ENCODE data around the gene NAT14.

DNA sequence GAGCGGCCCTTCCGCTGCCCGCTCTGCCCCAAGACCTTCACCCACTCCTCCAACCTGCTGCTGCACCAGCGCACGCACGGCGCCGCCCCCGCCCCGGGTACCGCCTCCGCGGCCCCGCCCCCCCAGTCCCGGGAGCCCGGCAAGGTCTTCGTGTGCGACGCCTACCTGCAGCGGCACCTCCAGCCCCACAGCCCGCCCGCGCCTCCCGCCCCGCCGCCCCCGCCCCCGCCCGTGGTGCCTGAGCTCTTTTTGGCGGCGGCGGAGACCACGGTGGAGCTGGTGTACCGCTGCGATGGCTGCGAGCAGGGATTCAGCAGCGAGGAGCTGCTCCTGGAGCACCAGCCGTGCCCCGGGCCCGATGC lies 3.2 kb upstream of the NAT14 start:
- TF ChIP-seq, protein P1, sequence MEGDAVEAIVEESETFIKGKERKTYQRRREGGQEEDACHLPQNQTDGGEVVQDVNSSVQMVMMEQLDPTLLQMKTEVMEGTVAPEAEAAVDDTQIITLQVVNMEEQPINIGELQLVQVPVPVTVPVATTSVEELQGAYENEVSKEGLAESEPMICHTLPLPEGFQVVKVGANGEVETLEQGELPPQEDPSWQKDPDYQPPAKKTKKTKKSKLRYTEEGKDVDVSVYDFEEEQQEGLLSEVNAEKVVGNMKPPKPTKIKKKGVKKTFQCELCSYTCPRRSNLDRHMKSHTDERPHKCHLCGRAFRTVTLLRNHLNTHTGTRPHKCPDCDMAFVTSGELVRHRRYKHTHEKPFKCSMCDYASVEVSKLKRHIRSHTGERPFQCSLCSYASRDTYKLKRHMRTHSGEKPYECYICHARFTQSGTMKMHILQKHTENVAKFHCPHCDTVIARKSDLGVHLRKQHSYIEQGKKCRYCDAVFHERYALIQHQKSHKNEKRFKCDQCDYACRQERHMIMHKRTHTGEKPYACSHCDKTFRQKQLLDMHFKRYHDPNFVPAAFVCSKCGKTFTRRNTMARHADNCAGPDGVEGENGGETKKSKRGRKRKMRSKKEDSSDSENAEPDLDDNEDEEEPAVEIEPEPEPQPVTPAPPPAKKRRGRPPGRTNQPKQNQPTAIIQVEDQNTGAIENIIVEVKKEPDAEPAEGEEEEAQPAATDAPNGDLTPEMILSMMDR (IDR thresholded peaks at IDR 0.05), result no peak
- no peak for TF ChIP-seq CREM (CRISPR knock-in tag; IDR thresholded peaks at IDR 0.05)
- TF ChIP-seq NFYB (CRISPR knock-in tag; conservative IDR thresholded peaks at IDR 0.05; ENCODE audit: low read depth), result no peak
- no peak for TF ChIP-seq ZBTB21 (CRISPR knock-in tag; IDR thresholded peaks at IDR 0.05; ENCODE audit: borderline replicate concordance)
- TF ChIP-seq CBFB (CRISPR knock-in tag; IDR thresholded peaks at IDR 0.05; ENCODE audit: low read depth), result no peak
- TF ChIP-seq NR2C2 (CRISPR knock-in tag; IDR thresholded peaks at IDR 0.05), result no peak
- TF ChIP-seq ARID4B (CRISPR knock-in tag; IDR thresholded peaks at IDR 0.05; ENCODE audit: borderline replicate concordance), result no peak
- TF ChIP-seq TP53 (CRISPR knock-in tag; IDR thresholded peaks at IDR 0.05), result no peak
- TF ChIP-seq ESRRA (CRISPR knock-in tag; IDR thresholded peaks at IDR 0.05; ENCODE audit: borderline replicate concordance), result no peak
- TF ChIP-seq ELF4 (CRISPR knock-in tag; IDR thresholded peaks at IDR 0.05; ENCODE audit: low read depth), result no peak
